Activated T-helper 1 cell treated with anti-CD3 and anti-CD28 coated beads, Interleukin-2, amount 50 U/mL, for 16 hours (primary cell): ENCODE data around the gene CYTH2.
"Not testable (repeated sequence)": the region's sequence is repeated elsewhere in the genome, so short reads cannot be mapped to it uniquely, and the experiment has no call there.

Experiments
- DNase-seq, 2 donors: peaks; one replicate each; pipeline ENCODE4 v3.0.0-alpha.2; 2020; ENCODE audit warnings: low read depth in 1 of 2, low spot score in 1 of 2

The CYTH2 gene

DNA sequence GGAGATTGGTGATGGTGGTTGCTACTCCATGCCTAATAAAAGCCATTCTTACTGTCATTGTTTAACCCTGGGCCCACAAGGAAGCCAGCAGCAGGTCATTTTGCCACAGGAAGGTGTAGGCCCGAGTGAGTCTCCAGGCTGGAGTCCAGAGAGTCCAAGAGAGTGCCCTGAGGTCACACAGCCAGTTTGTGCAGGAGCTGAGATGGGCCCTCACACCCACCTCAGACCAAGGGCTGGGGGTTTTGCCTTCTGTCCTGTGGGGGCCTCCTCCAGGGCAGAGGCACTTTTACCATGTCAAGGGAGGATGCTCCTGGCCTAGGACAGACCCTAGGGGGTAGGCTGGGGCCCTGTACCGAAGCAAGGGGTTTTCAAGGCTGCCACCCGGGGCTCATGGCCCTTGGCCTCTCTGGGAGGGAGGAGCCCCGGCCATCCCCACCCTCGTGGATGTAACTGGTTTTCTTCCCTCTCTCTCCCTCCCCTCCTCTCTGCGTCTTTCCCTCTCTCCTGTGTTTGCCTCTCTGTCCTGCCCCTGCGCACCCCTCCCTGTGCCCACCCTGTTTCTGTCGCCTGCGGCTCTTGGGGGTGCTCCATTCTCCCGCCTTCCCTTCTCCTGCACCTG, 8.0 kb downstream of the CYTH2 start:
- no peak for DNase-seq

DNA sequence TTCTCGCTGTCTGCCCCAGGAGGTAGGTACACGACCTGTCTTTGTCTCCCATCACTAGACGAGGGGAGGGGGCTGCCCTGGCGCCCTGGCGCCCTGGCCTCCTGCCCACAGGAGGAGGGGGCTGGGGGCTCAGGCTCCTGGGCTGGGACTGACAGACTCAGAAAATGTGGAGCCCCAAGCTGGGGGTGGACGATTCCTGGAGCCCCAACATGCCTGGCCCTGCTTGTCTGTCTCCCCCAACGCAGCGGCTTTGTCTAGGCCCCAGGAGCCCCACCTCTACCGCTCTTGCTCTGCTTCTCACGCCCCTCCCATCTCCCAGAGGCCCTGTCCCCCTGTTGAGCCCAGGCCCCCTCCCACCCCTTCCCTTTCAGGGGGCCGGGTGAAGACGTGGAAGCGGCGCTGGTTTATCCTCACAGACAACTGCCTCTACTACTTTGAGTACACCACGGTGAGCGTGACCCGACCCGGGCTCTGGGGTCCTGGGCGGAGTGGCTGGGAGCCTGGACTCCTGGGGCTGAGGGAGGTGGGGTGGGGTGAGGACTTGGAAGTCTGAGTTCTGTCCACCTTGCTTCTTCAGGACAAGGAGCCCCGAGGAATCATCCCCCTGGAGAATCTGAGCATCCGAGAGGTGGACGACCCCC, 8.6 kb downstream of the CYTH2 start:
- no peak for DNase-seq

DNA sequence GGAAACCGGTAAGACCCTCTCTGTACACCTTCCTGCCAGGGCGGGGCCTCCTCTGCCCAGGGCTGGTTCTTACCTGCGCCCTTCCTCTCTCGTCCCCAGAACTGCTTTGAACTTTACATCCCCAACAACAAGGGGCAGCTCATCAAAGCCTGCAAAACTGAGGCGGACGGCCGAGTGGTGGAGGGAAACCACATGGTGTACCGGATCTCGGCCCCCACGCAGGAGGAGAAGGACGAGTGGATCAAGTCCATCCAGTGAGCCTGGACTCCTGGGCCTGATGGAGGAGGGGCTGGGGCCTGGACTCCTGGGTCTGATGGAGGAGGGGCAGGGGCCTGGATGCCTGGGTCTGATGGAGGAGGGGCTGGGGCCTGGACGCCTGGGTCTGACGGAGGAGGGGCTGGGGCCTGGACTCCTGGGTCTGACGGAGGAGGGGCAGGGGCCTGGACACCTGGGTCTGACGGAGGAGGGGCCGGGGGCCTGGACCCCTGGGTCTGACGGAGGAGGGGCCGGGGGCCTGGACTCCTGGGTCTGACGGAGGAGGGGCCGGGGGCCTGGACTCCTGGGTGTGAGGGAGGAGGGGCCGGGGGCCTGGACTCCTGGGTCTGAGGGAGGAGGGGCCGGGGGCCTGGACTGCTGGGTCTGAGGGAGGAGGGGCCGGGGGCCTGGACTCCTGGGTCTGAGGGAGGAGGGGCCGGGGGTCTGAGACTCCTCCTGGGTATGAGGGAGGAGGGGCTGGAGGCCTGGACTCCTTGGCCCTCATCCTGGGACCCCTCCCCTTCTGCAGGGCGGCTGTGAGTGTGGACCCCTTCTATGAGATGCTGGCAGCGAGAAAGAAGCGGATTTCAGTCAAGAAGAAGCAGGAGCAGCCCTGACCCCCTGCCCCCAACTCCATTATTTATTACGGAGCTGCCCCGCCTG, 9.4 kb downstream of the CYTH2 start:
- DNase-seq, result no peak

DNA sequence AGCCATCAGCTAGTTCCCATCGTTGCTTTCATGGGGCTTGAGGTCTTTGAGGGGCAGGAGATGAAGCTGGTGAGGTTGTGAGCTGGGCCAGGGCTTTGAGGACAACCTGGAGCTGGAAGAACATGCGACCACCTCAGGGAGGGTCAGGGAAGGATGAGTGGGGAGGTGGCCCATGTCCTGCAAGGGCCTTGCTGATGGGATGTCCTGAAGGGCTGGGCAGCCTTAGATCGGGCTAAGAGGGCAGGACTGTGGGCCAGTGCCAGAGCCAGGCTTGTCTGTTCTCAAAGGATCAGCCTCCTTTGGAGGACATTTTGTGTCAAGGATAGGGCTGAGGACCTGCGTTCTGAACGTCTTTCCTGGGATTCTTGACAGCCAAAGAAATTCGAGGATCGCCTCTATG, 10.5 kb downstream of the CYTH2 start:
- DNase-seq, result no peak

DNA sequence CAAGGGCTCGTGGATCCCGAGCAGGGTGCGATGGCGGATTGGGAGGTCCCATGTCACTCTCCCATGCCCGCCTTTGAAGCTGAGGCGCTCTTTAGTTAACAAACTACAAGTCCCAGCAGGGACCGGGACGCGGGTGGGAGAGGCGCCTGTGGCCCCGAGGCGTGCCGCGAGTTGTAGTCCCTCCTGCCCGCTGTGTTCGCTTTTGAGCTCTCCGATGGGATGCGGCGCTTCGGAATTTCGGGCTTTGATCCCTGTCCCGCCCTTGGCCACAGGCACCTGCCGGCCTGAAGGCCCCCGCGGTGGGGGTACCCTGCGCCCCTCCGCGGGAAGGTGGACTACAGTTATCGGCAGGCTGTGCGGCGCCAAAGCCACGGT, 11.0 kb downstream of the CYTH2 start:
- no peak for DNase-seq

DNA sequence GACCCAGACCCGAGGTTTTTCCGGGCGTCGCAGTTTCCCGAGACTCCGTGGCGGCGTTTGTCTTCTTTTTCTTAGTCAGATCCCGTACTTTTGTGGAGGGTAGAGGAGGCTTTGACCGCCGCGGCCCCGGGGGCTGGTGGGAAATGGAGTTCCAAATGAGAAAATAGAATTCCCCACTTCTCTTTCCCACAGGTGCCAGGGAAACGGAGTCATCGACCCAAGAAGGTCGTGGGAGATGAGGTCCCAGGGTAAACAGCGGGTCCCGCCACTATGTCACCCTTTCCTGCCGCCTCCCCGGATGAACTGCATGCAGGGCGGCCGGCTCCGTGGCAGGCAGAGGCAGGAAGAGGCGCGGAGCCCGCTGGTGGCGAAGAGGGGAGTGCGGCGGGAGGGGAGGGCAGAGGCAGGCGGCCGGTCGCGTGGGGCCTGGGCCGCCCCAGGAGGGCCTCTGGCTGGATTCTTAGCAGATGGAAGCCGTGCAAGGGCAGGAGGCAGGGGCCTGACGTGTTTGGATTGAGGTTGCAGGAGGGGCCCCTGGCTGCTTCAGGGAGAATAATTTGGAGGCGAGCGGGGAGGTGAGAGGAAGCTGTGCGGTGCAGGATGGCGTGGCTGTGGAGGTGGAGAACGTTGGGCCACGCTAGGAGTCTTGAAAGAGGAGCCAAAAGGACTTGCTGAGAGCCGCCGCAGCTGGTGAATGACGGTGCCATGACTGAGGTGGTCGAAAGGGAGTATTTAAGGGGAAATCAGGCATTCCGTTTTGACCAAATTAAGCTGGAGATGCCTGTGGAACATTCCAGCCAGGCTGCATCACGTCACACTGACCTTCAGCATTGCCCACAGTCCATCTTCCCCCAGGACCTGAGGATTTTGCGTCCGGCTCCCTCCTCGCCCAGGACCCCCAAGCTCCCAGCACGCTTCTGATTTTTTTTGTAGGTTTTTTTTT, 11.7 kb downstream of the CYTH2 start:
- peak; percentile 36 to 38 for DNase-seq

DNA sequence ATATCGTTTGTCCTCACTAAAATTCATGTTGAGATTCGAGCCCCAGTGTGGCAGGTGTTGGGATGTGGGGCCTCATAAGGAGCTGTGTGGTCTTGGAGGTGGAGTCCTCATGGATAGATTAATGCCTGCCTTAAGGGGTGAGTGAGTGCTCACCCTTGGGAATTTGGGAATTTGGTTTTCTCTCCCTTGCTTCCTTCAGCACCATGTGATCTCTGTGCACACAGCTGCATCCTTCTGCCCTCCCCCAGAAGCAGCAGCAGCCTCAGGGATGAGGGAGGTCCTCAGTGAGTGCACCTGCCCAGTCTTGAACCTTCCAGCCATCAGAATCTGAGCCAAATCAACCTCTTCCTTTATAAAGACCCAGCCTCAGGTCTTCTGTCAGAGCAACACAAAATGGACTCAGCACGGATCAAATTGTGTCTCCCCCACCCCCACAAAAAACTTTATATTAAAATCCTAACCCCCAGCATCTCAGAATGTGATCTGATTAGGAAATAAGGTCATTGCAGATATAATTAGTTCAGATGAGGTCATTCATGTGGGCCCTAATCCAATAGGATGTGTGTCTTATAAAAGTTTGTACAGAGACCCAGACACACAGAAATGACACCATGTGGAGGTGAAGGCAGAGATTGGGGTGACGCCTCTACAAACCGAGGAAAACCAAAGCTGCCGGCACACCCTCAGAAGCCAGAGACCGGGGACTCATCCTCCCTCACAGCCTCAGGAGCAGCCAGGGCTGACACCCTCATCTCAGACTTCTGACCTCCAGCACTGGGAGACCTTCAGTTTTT, 12.9 kb downstream of the CYTH2 start:
- no peak for DNase-seq

DNA sequence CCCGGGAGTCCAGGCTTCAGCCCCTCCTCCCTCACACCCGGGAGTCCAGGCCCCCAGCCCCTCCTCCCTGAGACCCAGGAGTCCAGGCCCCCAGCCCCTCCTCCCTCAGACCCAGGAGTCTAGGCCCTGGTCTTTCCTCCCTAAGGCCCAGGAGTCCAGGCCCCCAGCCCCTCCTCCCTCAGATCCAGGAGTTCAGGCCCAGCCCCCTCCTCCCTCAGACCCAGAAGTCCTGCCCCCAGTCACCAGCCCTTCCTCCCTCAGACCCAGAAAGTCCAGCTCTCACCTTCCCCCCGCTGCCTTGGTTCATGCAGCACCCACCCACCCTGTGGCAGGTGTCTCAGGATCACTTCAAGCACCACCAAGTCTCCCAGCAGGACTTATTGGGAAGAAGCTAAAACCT, 14.1 kb downstream of the CYTH2 start:
- no peak for DNase-seq

DNA sequence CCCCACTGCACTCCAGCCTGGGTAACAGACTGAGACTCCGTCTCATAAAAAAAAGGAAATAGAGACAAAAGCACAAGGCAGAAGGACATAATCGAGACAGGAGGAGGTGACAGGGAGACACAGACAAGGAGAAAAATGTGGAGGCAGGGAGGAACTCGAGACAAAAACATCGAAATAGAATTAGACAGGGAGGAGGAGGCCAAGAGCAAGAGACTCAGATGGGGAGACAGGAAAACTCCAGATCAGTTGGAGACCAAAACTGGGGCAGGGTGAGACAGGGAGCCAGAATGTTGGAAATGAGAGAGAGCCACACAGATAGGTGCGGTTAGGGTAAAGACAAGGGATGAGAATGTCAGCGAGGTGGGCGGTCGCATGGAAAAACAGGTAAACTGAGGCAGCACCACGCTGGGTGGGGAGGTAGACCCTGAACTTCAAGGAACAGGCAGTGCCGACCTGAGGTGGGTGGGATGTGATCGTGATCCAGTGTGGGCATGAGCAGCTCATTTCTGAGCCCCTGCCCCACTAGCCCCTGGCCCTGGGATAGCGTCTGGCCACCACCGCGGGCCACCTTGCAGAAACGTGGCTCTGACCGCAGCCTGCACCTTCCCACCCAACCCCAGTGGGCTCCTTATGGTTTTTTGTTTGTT, 15.2 kb downstream of the CYTH2 start:
- DNase-seq, result no peak

DNA sequence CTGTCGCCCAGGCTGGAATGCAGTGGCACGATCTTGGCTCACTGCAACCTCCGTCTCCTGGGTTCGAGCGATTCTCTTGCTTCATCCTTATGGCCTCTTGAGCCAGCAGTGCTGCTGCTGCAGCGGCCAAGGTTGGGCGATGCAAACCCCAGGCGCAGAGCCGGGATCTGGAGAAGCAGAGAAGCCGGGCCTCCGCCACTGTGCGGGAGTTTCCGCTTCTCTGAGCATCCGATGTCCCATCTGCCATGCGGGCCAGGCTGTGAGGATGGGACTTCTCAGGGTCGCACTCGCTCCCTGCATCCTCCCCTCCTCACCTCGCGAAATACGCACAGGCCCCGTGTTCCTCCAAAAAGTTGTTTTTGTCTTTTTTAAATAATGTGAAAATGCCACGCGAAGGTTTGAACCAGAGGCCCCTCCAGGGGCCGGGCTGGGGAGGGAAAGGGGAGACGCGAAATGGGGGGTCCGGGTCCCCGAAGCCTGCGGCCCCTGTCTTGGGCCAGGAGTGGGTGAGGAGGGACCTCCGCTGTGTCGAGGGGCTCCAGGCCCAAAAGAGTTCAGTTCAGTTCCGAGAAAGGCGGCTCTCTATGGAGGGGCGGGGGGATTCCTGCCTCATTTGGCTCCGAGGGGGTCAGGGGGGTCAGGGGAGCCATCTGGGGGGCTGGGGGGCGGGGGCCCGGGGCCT, 15.9 kb downstream of the CYTH2 start:
- no peak for DNase-seq

DNA sequence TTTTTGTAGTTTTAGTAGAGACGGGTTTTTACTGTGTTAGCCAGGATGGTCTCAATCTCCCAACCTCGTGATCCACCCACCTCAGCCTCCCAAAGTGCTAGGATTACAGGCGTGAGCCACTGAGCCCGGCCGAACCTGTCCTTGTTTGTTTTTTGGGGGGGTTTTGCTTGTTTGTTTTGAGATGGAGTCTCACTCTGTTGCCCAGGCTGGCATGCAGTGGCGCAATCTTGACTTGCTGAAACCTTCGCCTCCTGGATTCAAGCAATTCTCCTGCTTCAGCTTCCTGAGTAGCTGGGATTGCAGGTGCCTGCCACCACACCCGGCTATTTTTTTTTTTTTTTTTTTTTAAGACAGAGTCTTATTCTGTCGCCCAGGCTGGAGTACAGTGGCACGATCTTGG, 17.5 kb downstream of the CYTH2 start:
- not testable (repeated sequence) for DNase-seq

DNA sequence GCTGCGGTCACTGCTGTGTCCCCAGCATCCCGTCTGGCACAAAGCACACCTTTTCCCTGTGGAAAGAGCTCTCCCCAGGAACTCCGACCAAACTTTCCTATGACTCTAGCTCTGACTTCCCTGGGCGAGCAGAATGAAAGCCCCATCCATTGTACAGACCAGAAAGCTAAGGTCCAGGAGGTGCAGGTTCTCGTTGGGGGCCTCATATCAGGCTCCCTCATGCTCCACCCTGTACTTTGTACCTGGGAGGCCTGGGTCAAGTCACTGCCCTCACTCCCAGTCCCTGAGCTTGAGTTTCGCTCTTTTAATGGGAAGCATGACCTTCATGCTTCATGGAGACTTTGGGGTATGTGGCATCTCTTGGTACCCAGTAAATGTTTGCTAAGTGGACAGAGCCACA, 18.4 kb downstream of the CYTH2 start:
- DNase-seq, result no peak

DNA sequence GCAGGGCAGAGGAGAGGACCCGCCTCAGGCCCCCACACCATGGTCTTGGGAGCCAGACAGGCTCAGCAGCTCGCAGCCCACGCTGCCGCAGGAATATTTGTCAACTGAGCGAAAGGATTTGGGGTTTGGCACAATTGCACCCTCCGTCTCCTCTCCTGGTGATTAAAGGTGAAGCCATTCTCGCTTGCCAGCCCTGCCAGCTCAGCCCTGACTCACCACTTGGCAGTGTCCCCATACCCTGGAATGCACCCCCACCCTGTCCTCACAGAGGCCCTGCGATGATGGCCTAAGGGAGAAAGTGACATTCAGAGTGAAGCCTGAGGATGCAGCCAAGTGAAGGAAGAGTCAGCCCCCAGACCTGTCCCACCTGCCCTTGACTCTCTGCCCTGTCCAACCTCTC, 18.8 kb downstream of the CYTH2 start:
- no peak for DNase-seq

DNA sequence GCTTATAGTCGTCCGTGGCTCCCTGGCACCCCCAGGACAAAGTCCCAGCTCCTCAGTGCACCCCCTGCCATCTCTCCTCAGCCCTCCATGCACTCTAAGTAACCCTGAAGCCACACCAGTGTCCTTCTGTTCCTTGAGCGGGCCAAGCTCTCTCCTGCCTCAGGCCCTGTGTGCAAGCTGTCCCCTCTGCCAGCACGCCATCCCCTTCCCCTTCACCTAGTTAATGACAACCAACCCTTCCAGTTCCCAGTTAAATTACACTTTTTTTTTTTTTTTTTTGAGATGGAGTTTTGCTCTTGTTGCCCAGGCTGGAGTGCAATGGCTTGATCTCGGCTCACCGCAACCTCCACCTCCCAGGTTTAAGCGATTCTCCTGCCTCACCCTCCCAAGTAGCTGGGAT, 19.3 kb downstream of the CYTH2 start:
- not testable (repeated sequence) for DNase-seq

DNA sequence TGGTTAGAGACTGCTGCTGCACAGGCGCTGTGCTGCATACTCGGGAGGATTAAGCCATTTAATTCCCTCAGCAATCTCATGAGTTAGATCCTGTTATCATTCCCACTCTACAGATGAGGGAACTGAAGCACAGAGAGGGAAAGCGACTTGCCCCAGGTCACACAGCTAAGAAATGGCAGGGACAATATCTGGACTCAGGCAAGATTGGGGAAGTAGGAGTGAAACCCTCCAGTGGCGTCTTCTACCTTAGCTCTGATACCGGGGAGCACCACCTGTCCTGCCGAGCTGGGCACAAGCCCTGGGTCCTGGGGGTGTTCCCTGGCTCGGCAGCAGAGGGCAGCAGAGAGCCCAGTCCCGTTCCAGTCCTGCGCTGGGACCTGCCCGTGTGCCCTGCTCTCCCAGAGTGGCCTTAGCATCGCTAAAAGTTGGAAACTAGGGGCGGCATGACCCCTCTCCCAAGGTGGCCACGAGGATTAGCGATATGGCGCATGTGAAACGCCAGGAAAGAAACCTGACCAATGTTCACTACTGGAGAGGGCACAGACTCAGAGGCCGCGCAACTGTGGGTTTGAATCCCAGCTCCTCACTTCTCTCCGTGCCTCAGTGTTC, 20.5 kb downstream of the CYTH2 start:
- DNase-seq, result peak; percentile 70 to 72

DNA sequence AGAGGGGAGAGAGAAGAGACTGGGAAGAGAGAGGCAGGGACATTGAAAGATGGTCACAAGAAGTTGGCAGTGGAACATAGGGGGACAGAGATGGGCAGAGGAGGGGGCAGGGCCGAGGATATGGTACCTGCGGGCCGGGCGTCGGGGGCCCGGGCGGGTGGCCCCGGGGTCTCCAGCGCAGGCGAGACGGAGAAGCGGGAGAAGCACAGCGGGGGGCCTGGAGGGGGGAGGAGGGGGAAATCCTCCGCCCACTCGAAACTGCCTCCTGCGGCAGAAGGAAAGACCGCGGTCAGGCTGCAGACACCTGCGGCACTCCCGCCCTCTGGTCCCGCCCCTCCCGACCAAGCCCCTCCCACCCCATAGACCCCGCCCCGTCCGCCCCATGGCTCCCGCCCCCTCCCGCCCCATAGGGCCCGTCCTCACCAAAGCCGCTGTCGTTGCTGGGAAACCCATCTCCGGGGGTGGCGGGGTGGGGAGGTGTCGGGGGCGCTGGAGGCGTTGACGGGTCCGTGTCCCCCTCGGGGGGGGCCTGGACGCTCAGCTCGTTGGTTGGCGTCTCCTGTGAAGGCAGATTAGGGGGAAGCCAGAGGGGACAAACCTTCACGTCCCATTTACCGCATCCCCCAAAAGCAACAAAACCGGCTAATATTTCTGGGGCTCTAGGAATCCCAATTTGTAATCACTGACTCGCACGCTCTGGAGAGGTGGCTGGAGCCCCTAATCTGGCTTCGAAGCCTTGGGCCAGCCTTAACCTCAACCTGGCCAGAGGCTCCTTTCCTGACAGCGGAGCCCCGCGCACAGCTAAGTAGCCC, 22.0 kb downstream of the CYTH2 start:
- no peak for DNase-seq

DNA sequence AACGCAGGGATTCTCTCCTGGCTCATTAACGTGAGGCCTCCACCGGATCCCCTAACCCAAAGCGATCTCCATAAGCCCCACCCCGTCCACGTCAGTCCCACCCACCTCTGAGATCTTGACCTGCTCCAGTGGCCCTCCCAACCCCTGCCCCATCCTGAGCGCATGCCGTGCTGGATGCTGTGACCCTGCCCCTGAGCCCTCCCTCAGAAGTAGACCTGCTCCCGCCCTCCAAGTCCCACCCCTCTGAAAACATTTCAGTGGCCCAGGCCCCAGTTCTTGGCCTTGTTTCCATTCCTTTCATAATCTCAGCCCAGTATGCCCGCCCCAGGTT, 22.6 kb downstream of the CYTH2 start:
- DNase-seq, result no peak
